Stomach (tissue), 9 donors: ENCODE results near the gene FBXL14. TPM values are rescaled to one million over a fixed set of nuclear protein-coding genes. Genes with fewer than 3 reads are reported as not detected.
"Not testable (repeated sequence)": the region's sequence is repeated elsewhere in the genome, so short reads cannot be mapped to it uniquely, and the experiment has no call there.

Source experiments
- DNase-seq, 2 donors: peaks; one replicate each; pipeline versions ENCODE4 v3.0.0 to v3.0.0-alpha.2; 2013 to 2019
- H3K27ac ChIP-seq, 5 donors: fragments of 200-600 bp in 4 of 5; sonication (generic) in 4 of 5; one replicate each; pipeline ENCODE4 v1.5.1; 2013 to 2019; ENCODE audit warnings: mild to moderate bottlenecking in 1 of 5, moderate library complexity in 1 of 5
- H3K27me3 ChIP-seq, 3 donors: fragments of 200-600 bp; sonication (generic); one replicate each; pipeline ENCODE4 v1.5.1; 2017 to 2019; ENCODE audit warnings: mixed run types in 1 of 3
- H3K36me3 ChIP-seq, 4 donors: fragments of 200-600 bp; sonication (generic); 1 replicate in 3 of 4; 2 replicates in 1 of 4; pipeline ENCODE4 v1.5.1; 2016 to 2019
- H3K4me1 ChIP-seq, 4 donors: fragments of 200-600 bp; sonication (generic); one replicate each; pipeline ENCODE4 v1.5.1; 2016 to 2019
- H3K4me3 ChIP-seq, 4 donors: fragments of 200-600 bp; sonication (generic) in 3 of 4; one replicate each; pipeline ENCODE4 v1.5.1; 2016 to 2019; ENCODE audit warnings: mild to moderate bottlenecking in 1 of 4
- H3K9me3 ChIP-seq, 4 donors: fragments of 200-600 bp; sonication (generic); one replicate each; pipeline ENCODE4 v1.5.1; 2016 to 2019
- EP300 ChIP-seq: sonication (generic); formaldehyde crosslinking; IDR thresholded peaks from one replicate; pipeline ENCODE4 v1.6.1; 2017; ENCODE audit warnings: antibody characterized with exemption
- POLR2A ChIP-seq, 4 donors: fragments of 450-650 bp; IDR thresholded peaks; one replicate each; pipeline ENCODE4 v1.6.1; 2016; ENCODE audit warnings: antibody characterized with exemption in 4 of 4, control low read depth in 2 of 4, mild to moderate bottlenecking in 1 of 4, moderate library complexity in 1 of 4
- POLR2AphosphoS5 ChIP-seq, 3 donors: sonication (generic); formaldehyde crosslinking; IDR thresholded peaks; one replicate each; pipeline ENCODE4 v1.6.1; 2016; ENCODE audit warnings: antibody characterized with exemption in 3 of 3
- WGBS, 5 donors: extraction: QIAGEN DNeasy Blood & Tissue Kit in 3 of 5; methylation state at CpG; one replicate each; pipeline versions ENCODE4 v1.1.5 to v1.1.7; 2013 to 2018; 5-methylcytosine and 5-hydroxymethylcytosine counted together
- intact Hi-C: fragments of 100-400 bp; cut with DNase I; formaldehyde crosslinking; loops from one replicate; pipeline ENCODE4 v1.15.1; 2023; ENCODE audit warnings: low total_unique reads
- polyA plus RNA-seq, 3 donors: library from polyadenylated mRNA; stranded (reverse); fragments of 200-250 nt; gene quantifications; one replicate each; pipeline ENCODE4 v1.2.3, GENCODE V29; 2013
- total RNA-seq, 5 donors: library from RNA; depleted of rRNA; stranded (reverse); fragments of >200 nt; gene quantifications; one replicate each; pipeline versions ENCODE4 v1.1.0 to v1.2.3, GENCODE V29; 2014 to 2016
- TF ChIP-seq, protein P1 (sequence below), 7 experiments: fragments of 450-650 bp in 4 of 7; fragments of 200-600 bp in 3 of 7; sonication (generic) in 3 of 7; IDR thresholded peaks; one replicate each; pipeline ENCODE4 v1.5.1; 2016 to 2019; ENCODE audit warnings: antibody characterized with exemption in 7 of 7, control low read depth in 2 of 7, mild to moderate bottlenecking in 1 of 7
- donor health status: healthy with polysubstance abuse.
- donor health status: Bipolar disorder and iron deficiency.
- donor health status: healthy.

Gene FBXL14
- total and polyA plus RNA-seq, 8 donors: 2.6 to 36.2 (median 7.9) TPM; not detected in 1

DNA sequence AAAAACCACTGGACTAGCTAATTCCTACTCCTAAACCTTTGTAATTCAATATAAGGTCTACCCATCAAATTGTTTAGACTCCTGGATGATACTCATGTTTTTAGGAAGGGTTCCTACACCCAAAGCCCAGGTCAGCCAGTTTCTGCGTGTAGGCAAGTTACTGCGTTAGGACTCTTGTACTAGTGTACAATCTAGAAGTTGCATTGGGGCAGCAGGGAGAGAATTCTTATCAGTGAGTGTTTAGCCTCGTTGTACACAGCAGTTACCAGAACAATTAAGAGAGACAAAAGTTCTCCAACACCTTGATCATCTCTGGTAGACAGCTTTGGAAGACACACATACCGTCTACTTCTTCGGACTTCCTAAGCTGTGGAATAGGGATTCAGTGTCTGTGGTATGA is 29.2 kb downstream of the FBXL14 start:
- Histone ChIP-seq H3K4me3 (no peak overlapping the region), H3K27me3 (no peaks in the 10 kb centered on the region), H3K9me3 (no peaks in the 10 kb centered on the region), H3K27ac (no peak overlapping the region), H3K4me1 (peaks cover 0 to 8% (median 0%) of the 10 kb centered on the region in 4 donors), H3K36me3 (peaks cover 0 to 3% (median 0%) of the 10 kb centered on the region in 4 donors)
- TF ChIP-seq EP300 (no peak), POLR2AphosphoS5 (IDR thresholded peaks at IDR 0.05) (no peak), POLR2A (IDR thresholded peaks at IDR 0.05) (no peak)
- TF ChIP-seq, protein P1, sequence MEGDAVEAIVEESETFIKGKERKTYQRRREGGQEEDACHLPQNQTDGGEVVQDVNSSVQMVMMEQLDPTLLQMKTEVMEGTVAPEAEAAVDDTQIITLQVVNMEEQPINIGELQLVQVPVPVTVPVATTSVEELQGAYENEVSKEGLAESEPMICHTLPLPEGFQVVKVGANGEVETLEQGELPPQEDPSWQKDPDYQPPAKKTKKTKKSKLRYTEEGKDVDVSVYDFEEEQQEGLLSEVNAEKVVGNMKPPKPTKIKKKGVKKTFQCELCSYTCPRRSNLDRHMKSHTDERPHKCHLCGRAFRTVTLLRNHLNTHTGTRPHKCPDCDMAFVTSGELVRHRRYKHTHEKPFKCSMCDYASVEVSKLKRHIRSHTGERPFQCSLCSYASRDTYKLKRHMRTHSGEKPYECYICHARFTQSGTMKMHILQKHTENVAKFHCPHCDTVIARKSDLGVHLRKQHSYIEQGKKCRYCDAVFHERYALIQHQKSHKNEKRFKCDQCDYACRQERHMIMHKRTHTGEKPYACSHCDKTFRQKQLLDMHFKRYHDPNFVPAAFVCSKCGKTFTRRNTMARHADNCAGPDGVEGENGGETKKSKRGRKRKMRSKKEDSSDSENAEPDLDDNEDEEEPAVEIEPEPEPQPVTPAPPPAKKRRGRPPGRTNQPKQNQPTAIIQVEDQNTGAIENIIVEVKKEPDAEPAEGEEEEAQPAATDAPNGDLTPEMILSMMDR (IDR thresholded peaks at IDR 0.05): no peak
- intact Hi-C loops: no loop called here
- no peak for DNase-seq
- WGBS, 5 donors: 87 to 91% (median 89%) methylated on average over 5 of the region's 5 CpGs

- H3K9me3 ChIP-seq: no peaks in the 10 kb centered on the region
- DNase-seq: no peak
- H3K36me3 ChIP-seq: peaks cover 0 to 3% (median 0%) of the 10 kb centered on the region in 4 donors
- H3K27me3 ChIP-seq: no peaks in the 10 kb centered on the region
- no peak overlapping the region for H3K4me3 ChIP-seq
- 88 to 94% (median 93%) methylated on average over 2 of the region's 2 CpGs for WGBS, 5 donors
- intact Hi-C loops: no loop called here
- peaks cover 0 to 8% (median 0%) of the 10 kb centered on the region in 4 donors for H3K4me1 ChIP-seq
- TF ChIP-seq EP300 (no peak), POLR2AphosphoS5 (IDR thresholded peaks at IDR 0.05) (no peak), POLR2A (IDR thresholded peaks at IDR 0.05) (no peak)
- TF ChIP-seq, protein P1 (IDR thresholded peaks at IDR 0.05): no peak
- H3K27ac ChIP-seq: no peak overlapping the region
These were observed 30.3 kb downstream of the FBXL14 start for GRCh38 chr12:1564067-1564466.

GRCh38 chr12:1562813-1563407 is 31.5 kb downstream of the FBXL14 start:
- Histone ChIP-seq H3K4me1 (peaks cover 0 to 8% (median 0%) of the 10 kb centered on the region in 4 donors), H3K36me3 (peaks cover 0 to 3% (median 0%) of the 10 kb centered on the region in 4 donors), H3K27me3 (no peaks in the 10 kb centered on the region), H3K9me3 (no peaks in the 10 kb centered on the region), H3K4me3 (no peak overlapping the region), H3K27ac (peak overlapping the region in 1 of 5 donors; percentile 38)
- intact Hi-C loops: no loop called here
- TF ChIP-seq EP300 (no peak), POLR2AphosphoS5 (IDR thresholded peaks at IDR 0.05) (no peak), POLR2A (IDR thresholded peaks at IDR 0.05) (no peak)
- TF ChIP-seq, protein P1 (IDR thresholded peaks at IDR 0.05): no peak
- DNase-seq: no peak
- WGBS, 5 donors: 51 to 75% (median 62%) methylated on average over 18 of the region's 18 CpGs

- TF ChIP-seq POLR2A (IDR thresholded peaks at IDR 0.05): no peak
- no peaks in the 10 kb centered on the region for H3K36me3 ChIP-seq
- WGBS, 5 donors: 86 to 99% (median 96%) methylated on average over 6 of the region's 6 CpGs
- no peak overlapping the region for H3K4me3 ChIP-seq
- H3K9me3 ChIP-seq: no peaks in the 10 kb centered on the region
- intact Hi-C loops: no loop called here
- H3K4me1 ChIP-seq: peaks cover 0 to 8% (median 0%) of the 10 kb centered on the region in 4 donors
- no peak for DNase-seq
- H3K27me3 ChIP-seq: no peaks in the 10 kb centered on the region
- no peak overlapping the region for H3K27ac ChIP-seq
These were observed 33.7 kb downstream of the FBXL14 start for GRCh38 chr12:1560704-1561103.

- TF ChIP-seq POLR2AphosphoS5 (IDR thresholded peaks at IDR 0.05): no peak
- TF ChIP-seq EP300: no peak
- TF ChIP-seq POLR2A (IDR thresholded peaks at IDR 0.05): no peak
- TF ChIP-seq, protein P1 (IDR thresholded peaks at IDR 0.05): no peak
- 37 to 62% (median 42%) methylated on average over 6 of the region's 6 CpGs for WGBS, 5 donors
- H3K4me3 ChIP-seq: no peak overlapping the region
- H3K27me3 ChIP-seq: no peaks in the 10 kb centered on the region
- H3K9me3 ChIP-seq: no peaks in the 10 kb centered on the region
- DNase-seq: peak in 1 of 2 donors; percentile 49
- H3K36me3 ChIP-seq: no peaks in the 10 kb centered on the region
- intact Hi-C loops: no loop called here
- H3K4me1 ChIP-seq: peaks cover 0 to 8% (median 0%) of the 10 kb centered on the region in 4 donors
- H3K27ac ChIP-seq: no peak overlapping the region
These were observed 34.7 kb downstream of the FBXL14 start for GRCh38 chr12:1559676-1560091.

GRCh38 chr12:1558108-1558507 is 36.3 kb downstream of the FBXL14 start:
- H3K4me1 ChIP-seq, H3K36me3 ChIP-seq, DNase-seq, H3K27me3 ChIP-seq, H3K4me3 ChIP-seq, H3K27ac ChIP-seq, H3K9me3 ChIP-seq, intact Hi-C loops: not testable (repeated sequence)
- 85 to 92% (median 89%) methylated on average over 15 of the region's 15 CpGs for WGBS, 5 donors
